K562 (cell line): ENCODE data around the gene GBF1. TPM values are rescaled to one million over a fixed set of nuclear protein-coding genes. Genes with fewer than 3 reads are reported as not detected.

Source experiments
- ATAC-seq: fragments of 200-7000 bp; cut with Tn5 transposase; 3 replicates; pipeline ENCODE4 v1.9.1; 2020; ENCODE audit warnings: moderate library complexity
- BruUV-seq: library from RNA; stranded (reverse); fragments of 400-500 nt; replicated peaks from 2 replicates; lab custom pipeline; 2021; lab: Mats Ljungman, UMichigan
- CTCF ChIA-PET: fragments of 300-600 bp; formaldehyde crosslinking; extraction: SDS; loops from one replicate; lab custom pipeline; 2021; ENCODE audit warnings: low intra/inter-chr PET ratio; lab: Yijun Ruan, JAX
- POLR2A ChIA-PET: fragments of 300-600, 350-650 bp; sonication (Branson Sonifier 250); formaldehyde crosslinking; extraction: SDS; loops from one replicate; lab custom pipeline; 2021; ENCODE audit warnings: antibody characterized with exemption, inconsistent platforms; lab: Yijun Ruan, JAX
- DNase-seq, 4 experiments: peaks; one replicate each; pipeline versions ENCODE4 v3.0.0 to v3.0.0-alpha.2; 2011 to 2018; ENCODE audit warnings: low spot score in 3 of 4, mixed read lengths in 3 of 4; ENCODE audit errors: extremely low read depth in 1 of 4
- FAIRE-seq: peaks from 2 replicates; lab custom pipeline; 2011; peaks lifted over from hg19 to GRCh38; lab: Jason Lieb, UNC
- H2AFZ ChIP-seq: 2 replicates; pipeline ENCODE4 v1.6.0; 2011; ENCODE audit warnings: low read depth, low read length, control low read depth, inconsistent platforms
- H3K27ac ChIP-seq: fragments of 200-600 bp; 3 replicates; pipeline ENCODE4 v1.8.0; 2011; ENCODE audit warnings: low read depth, mild to moderate bottlenecking, control low read depth, inconsistent platforms, low read length, moderate library complexity, mixed read lengths; ENCODE audit errors: extremely low read depth
- H3K27me3 ChIP-seq, 2 experiments: fragments of 300-600 bp in 1 of 2; 2 replicates in 1 of 2; 3 replicates in 1 of 2; pipeline versions ENCODE4 v1.6.0 to v1.8.0; 2011; ENCODE audit warnings: inconsistent platforms in 2 of 2, low read length in 2 of 2, mild to moderate bottlenecking in 1 of 2, mixed read lengths in 1 of 2, moderate library complexity in 1 of 2; ENCODE audit not compliant: control insufficient read depth in 2 of 2, insufficient read depth in 2 of 2
- H3K36me3 ChIP-seq: fragments of 300-600 bp; 3 replicates; pipeline ENCODE4 v1.8.0; 2011; ENCODE audit warnings: mild to moderate bottlenecking, low read length, inconsistent platforms; ENCODE audit not compliant: control insufficient read depth, insufficient read depth
- H3K4me1 ChIP-seq, 2 experiments: fragments of 200-600 bp in 1 of 2; replicated peaks in 1 of 2; 2 replicates in 1 of 2; 3 replicates in 1 of 2; pipeline versions ENCODE4 v1.5.1 to v1.8.0; 2011; ENCODE audit warnings: inconsistent platforms in 2 of 2, low read length in 2 of 2, mild to moderate bottlenecking in 1 of 2, mixed read lengths in 1 of 2, moderate library complexity in 1 of 2; ENCODE audit not compliant: control insufficient read depth in 2 of 2, insufficient read depth in 2 of 2
- H3K4me2 ChIP-seq: 2 replicates; pipeline ENCODE4 v1.6.1; 2011; ENCODE audit warnings: low read length, control low read depth, inconsistent platforms, mixed read lengths; ENCODE audit not compliant: insufficient read depth
- H3K4me3 ChIP-seq: fragments of 200-600 bp; sonication (generic), shearing (Covaris generic); 2 replicates; pipeline ENCODE4 v1.5.1; 2016; ENCODE audit warnings: control low read depth, inconsistent platforms
- H3K79me2 ChIP-seq: fragments of 200-600 bp; 3 replicates; pipeline ENCODE4 v1.8.0; 2011; ENCODE audit warnings: low read length, inconsistent platforms; ENCODE audit not compliant: control insufficient read depth, insufficient read depth
- H3K9ac ChIP-seq, 2 experiments: 2 replicates each; pipeline versions ENCODE4 v1.6.0 to v1.6.1; 2011; ENCODE audit warnings: low read depth in 2 of 2, low read length in 2 of 2, control low read depth in 1 of 2, inconsistent platforms in 1 of 2, mild to moderate bottlenecking in 1 of 2, mixed read lengths in 1 of 2; ENCODE audit not compliant: insufficient read depth in 1 of 2
- H3K9me1 ChIP-seq: one replicate; pipeline ENCODE4 v1.6.0; 2011; ENCODE audit warnings: inconsistent platforms, mild to moderate bottlenecking, low read length, moderate library complexity; ENCODE audit not compliant: control insufficient read depth, insufficient read depth
- H3K9me3 ChIP-seq: replicated peaks from 2 replicates; pipeline ENCODE4 v1.5.1; 2011; ENCODE audit warnings: low read depth, low read length, inconsistent platforms; ENCODE audit not compliant: control insufficient read depth, insufficient read depth
- H4K20me1 ChIP-seq: replicated peaks from 2 replicates; pipeline ENCODE4 v1.6.1; 2011; ENCODE audit warnings: low read length, inconsistent platforms, mixed read lengths; ENCODE audit not compliant: control insufficient read depth, insufficient read depth
- CBFA2T3 ChIP-seq: fragments of 450-650 bp; IDR thresholded peaks from 2 replicates; pipeline ENCODE4 v1.6.1; 2017
- DIDO1 ChIP-seq: fragments of 450-650 bp; IDR thresholded peaks from 2 replicates; pipeline ENCODE4 v1.6.1; 2016; ENCODE audit warnings: low read depth, missing biosample characterization, missing genetic modification characterization
- RAD21 ChIP-seq, 2 experiments: fragments of 250-450 bp in 1 of 2; fragments of 450-650 bp in 1 of 2; sonication (Bioruptor Pico) in 1 of 2; formaldehyde crosslinking in 1 of 2; IDR thresholded peaks in 1 of 2; conservative IDR thresholded peaks in 1 of 2; 2 replicates each; pipeline versions ENCODE4 v1.4.0 to v1.8.0; 2020 to 2022; ENCODE audit warnings: mild to moderate bottlenecking in 2 of 2, moderate library complexity in 1 of 2
- ZNF695 ChIP-seq: fragments of 450-650 bp; formaldehyde crosslinking; IDR thresholded peaks from 2 replicates; pipeline ENCODE4 v1.4.0; 2020; ENCODE audit warnings: mild to moderate bottlenecking, moderate library complexity
- WGBS: fragments of 100-300 bp; shearing (Covaris generic); methylation state at CpG from one replicate; pipeline ENCODE4 v1.1.6; 2016; ENCODE audit warnings: low coverage, mixed read lengths; ENCODE audit not compliant: insufficient coverage; ENCODE audit errors: missing lambda C conversion rate; 5-methylcytosine and 5-hydroxymethylcytosine counted together
- in situ Hi-C: fragments of 300-500 bp; cut with MboI; formaldehyde crosslinking; loops from 4 replicates; pipeline ENCODE4 v1.15.0; 2018; ENCODE audit warnings: inconsistent platforms, mixed read lengths
- intact Hi-C: fragments of 100-400 bp; cut with micrococcal nuclease; formaldehyde crosslinking; loops from 2 replicates; pipeline ENCODE4 v1.14.2; 2022
- polyA plus RNA-seq, 8 experiments: library from polyadenylated mRNA; depleted of rRNA in 4 of 8; stranded (reverse) in 5 of 8; unstranded in 3 of 8; fragments of >200 nt; fragmentation: Nextera tagmentation in 2 of 8; fragmentation: Illumina TruSeq in 1 of 8; extraction: Ambion mirVana in 2 of 8; extraction: Trizol in 1 of 8; gene quantifications; 2 replicates each; pipeline versions ENCODE4 v1.2.1 to v1.2.3, GENCODE V29; 2011 to 2014; ENCODE audit warnings: inconsistent platforms in 1 of 8, missing spikeins in 1 of 8
- total RNA-seq, 7 experiments: library from RNA; depleted of rRNA in 6 of 7; stranded (reverse); fragments of >200 nt in 6 of 7; fragmentation: Illumina TruSeq in 2 of 7; extraction: Trizol in 2 of 7; gene quantifications; 2 replicates each; pipeline versions ENCODE4 v1.2.1 to v1.2.3, GENCODE V29; 2011 to 2021; ENCODE audit warnings: low replicate concordance in 1 of 7
- TF ChIP-seq, protein P1 (sequence below): IDR thresholded peaks from 3 replicates; pipeline ENCODE4 v1.6.1; 2011; ENCODE audit warnings: borderline replicate concordance, mild to moderate bottlenecking, moderate library complexity; ENCODE audit not compliant: insufficient read length; ENCODE audit errors: extremely low read depth
- TF ChIP-seq, protein P2 (sequence below), 3 experiments: IDR thresholded peaks in 2 of 3; conservative IDR thresholded peaks in 1 of 3; 2 replicates each; pipeline ENCODE4 v1.5.1; 2011 to 2012; ENCODE audit warnings: low read length in 3 of 3, mild to moderate bottlenecking in 3 of 3, control low read depth in 2 of 3, improper control_type of control experiment in 1 of 3, inconsistent platforms in 1 of 3, low read depth in 1 of 3, mixed read lengths in 1 of 3, moderate library complexity in 1 of 3; ENCODE audit not compliant: insufficient read depth in 2 of 3

Gene GBF1
- total and polyA plus RNA-seq, 9 of the 15 experiments (the other 6 are each of a cell fraction or from before 2014, with no cell fraction given): 0.69 to 28.0 (median 10.3) TPM

DNA sequence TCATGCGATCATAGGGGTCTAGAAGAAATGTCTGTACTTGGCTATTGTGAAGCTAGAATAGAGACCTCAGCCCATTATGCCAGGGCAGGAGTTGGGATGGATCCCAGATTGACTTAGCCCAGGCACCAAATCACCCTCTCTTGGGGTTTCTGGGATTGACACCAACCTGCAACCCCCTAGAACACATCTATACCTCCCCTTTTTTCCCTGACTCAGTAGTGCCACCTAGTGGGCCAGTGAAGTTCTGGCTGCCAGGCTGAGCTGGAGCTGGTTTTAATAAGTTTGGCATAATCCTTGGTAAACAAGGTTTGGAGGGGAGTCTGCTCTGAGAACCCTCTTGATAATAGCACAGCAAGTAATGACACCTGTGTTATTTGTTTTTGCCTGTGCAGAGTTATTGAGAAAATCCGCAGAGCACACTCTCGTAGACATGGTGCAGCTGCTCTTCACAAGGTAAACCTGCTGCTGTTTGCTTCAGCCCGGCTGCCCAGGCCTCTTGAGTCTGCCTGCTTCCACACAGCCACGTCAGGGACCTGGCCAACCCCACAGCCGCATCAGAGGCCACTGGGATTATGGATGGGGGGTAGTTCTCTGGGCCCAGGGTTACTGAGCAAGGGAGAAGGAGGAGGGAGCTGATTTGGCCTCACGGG, 106.9 kb downstream of the GBF1 start:
- H2AFZ ChIP-seq: no peak overlapping the region
- H3K9me3 ChIP-seq: no peaks in the 10 kb centered on the region
- H4K20me1 ChIP-seq: peaks cover 9% of the 10 kb centered on the region
- H3K79me2 ChIP-seq: no peaks in the 10 kb centered on the region; the same call in 2 of the 3 replicates
- DNase-seq (peak; percentile 63 to 68 (median 65)), ATAC-seq (peak; percentile 87), FAIRE-seq (peak; percentile 88)
- no TSS peak for BruUV-seq
- POLR2A ChIA-PET: interaction anchor here (0.6 to 1.2 kb wide), 3 partner anchors 29 to 145 kb away, joined by 3 to 4 read pairs (median 3); partner anchors contain the start of gene GBF1
- H3K4me2 ChIP-seq: no peak overlapping the region
- no peaks in the 10 kb centered on the region for H3K9me1 ChIP-seq
- in situ Hi-C loops: loop anchor here (25.0 kb wide), 1 partner anchor 515 kb away; the partner anchor contains the start of gene KCNIP2
- H3K27me3 ChIP-seq: no peaks in the 10 kb centered on the region
- no peak overlapping the region for H3K9ac ChIP-seq
- CTCF ChIA-PET: interaction anchor here (0.6 to 2.2 kb wide), 3 partner anchors 111 to 179 kb away, joined by 3 to 15 read pairs (median 4); no protein-coding TSS in a partner anchor
- peaks cover 54% of the 10 kb centered on the region; the same call in 2 of the 3 replicates for H3K36me3 ChIP-seq
- H3K4me1 ChIP-seq: no peaks in the 10 kb centered on the region
- H3K4me3 ChIP-seq: no peak overlapping the region
- intact Hi-C loops: loop anchor here (1.0 to 5.0 kb wide), 2 partner anchors 121 to 185 kb away; no protein-coding TSS in a partner anchor
- H3K27ac ChIP-seq: no peak overlapping the region
- 57% methylated on average over 5 of the region's 7 CpGs for WGBS
- TF ChIP-seq, protein P1, sequence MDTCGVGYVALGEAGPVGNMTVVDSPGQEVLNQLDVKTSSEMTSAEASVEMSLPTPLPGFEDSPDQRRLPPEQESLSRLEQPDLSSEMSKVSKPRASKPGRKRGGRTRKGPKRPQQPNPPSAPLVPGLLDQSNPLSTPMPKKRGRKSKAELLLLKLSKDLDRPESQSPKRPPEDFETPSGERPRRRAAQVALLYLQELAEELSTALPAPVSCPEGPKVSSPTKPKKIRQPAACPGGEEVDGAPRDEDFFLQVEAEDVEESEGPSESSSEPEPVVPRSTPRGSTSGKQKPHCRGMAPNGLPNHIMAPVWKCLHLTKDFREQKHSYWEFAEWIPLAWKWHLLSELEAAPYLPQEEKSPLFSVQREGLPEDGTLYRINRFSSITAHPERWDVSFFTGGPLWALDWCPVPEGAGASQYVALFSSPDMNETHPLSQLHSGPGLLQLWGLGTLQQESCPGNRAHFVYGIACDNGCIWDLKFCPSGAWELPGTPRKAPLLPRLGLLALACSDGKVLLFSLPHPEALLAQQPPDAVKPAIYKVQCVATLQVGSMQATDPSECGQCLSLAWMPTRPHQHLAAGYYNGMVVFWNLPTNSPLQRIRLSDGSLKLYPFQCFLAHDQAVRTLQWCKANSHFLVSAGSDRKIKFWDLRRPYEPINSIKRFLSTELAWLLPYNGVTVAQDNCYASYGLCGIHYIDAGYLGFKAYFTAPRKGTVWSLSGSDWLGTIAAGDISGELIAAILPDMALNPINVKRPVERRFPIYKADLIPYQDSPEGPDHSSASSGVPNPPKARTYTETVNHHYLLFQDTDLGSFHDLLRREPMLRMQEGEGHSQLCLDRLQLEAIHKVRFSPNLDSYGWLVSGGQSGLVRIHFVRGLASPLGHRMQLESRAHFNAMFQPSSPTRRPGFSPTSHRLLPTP: no peak
- TF ChIP-seq RAD21 (CRISPR knock-in tag; conservative IDR thresholded peaks at IDR 0.05 in 1 of 2, IDR thresholded peaks at IDR 0.05 in 1 of 2) (peak; percentile 38 to 68), ZNF695 (CRISPR knock-in tag) (no peak), DIDO1 (tag) (no peak), CBFA2T3 (no peak)
- TF ChIP-seq, protein P2, sequence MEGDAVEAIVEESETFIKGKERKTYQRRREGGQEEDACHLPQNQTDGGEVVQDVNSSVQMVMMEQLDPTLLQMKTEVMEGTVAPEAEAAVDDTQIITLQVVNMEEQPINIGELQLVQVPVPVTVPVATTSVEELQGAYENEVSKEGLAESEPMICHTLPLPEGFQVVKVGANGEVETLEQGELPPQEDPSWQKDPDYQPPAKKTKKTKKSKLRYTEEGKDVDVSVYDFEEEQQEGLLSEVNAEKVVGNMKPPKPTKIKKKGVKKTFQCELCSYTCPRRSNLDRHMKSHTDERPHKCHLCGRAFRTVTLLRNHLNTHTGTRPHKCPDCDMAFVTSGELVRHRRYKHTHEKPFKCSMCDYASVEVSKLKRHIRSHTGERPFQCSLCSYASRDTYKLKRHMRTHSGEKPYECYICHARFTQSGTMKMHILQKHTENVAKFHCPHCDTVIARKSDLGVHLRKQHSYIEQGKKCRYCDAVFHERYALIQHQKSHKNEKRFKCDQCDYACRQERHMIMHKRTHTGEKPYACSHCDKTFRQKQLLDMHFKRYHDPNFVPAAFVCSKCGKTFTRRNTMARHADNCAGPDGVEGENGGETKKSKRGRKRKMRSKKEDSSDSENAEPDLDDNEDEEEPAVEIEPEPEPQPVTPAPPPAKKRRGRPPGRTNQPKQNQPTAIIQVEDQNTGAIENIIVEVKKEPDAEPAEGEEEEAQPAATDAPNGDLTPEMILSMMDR (IDR thresholded peaks at IDR 0.05 in 2 of 3, conservative IDR thresholded peaks at IDR 0.05 in 1 of 3; ENCODE audit: insufficient read depth in 2 of 3, low read depth in 1 of 3, low read length in 3 of 3): peak; percentile 72 to 84 (median 77)
